Nephron progenitor cell (in vitro differentiated cells): ENCODE results near the gene LARP4B.
A peak's percentile ranks its signal among the peaks of the same experiment; 100 is the strongest.

Source experiments
- DNase-seq: peaks from one replicate; pipeline ENCODE4 v3.0.0; 2021
- H3K27ac Mint-ChIP-seq: 2 replicates; pipeline ENCODE4 v1.8.0; 2021; ENCODE audit warnings: mild to moderate bottlenecking, moderate library complexity, mixed read lengths
- H3K27me3 Mint-ChIP-seq: 2 replicates; pipeline ENCODE4 v1.8.0; 2021; ENCODE audit warnings: mild to moderate bottlenecking, low read depth, mixed read lengths; ENCODE audit not compliant: poor library complexity
- H3K36me3 Mint-ChIP-seq: 2 replicates; pipeline ENCODE4 v1.8.0; 2021; ENCODE audit warnings: low read depth, mixed read lengths
- H3K4me1 Mint-ChIP-seq: 2 replicates; pipeline ENCODE4 v1.8.0; 2021; ENCODE audit warnings: mixed read lengths
- H3K4me3 Mint-ChIP-seq: 2 replicates; pipeline ENCODE4 v1.8.0; 2021; ENCODE audit warnings: mild to moderate bottlenecking, moderate library complexity, mixed read lengths
- H3K9me3 Mint-ChIP-seq: 2 replicates; pipeline ENCODE4 v1.8.0; 2021; ENCODE audit warnings: mild to moderate bottlenecking, moderate library complexity, mixed read lengths
- TF ChIP-seq, protein P1 (sequence below): fragments of 200-600 bp; sonication (generic); IDR thresholded peaks from 2 replicates; pipeline ENCODE4 v1.5.0; 2021; ENCODE audit warnings: antibody characterized with exemption

The LARP4B gene

DNA sequence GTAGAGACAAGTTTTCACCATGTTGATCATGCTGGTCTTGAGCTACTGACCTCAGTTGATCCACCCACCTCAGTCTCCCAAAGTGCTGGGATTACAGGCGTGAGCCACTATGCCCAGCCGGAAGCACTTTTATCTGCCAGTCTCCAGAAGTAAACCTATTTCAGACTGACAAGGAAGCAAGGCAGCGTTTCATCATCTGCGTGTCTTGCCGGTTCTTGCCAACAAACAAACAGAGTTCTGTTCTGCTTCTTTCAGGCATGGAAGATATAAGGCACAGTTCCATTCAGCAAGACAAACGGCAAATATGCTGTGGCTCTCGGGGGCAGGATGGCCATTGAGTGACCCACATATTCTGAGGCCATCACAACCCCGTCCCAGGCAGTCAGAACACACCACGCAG is 15.5 kb upstream of the LARP4B start:
- Mint-ChIP-seq H3K9me3 (no peaks in the 10 kb centered on the region), H3K4me3 (no peak overlapping the region), H3K27me3 (peaks cover 68% of the 10 kb centered on the region), H3K4me1 (no peaks in the 10 kb centered on the region), H3K36me3 (no peaks in the 10 kb centered on the region), H3K27ac (no peak overlapping the region)
- no peak for DNase-seq
- TF ChIP-seq, protein P1, sequence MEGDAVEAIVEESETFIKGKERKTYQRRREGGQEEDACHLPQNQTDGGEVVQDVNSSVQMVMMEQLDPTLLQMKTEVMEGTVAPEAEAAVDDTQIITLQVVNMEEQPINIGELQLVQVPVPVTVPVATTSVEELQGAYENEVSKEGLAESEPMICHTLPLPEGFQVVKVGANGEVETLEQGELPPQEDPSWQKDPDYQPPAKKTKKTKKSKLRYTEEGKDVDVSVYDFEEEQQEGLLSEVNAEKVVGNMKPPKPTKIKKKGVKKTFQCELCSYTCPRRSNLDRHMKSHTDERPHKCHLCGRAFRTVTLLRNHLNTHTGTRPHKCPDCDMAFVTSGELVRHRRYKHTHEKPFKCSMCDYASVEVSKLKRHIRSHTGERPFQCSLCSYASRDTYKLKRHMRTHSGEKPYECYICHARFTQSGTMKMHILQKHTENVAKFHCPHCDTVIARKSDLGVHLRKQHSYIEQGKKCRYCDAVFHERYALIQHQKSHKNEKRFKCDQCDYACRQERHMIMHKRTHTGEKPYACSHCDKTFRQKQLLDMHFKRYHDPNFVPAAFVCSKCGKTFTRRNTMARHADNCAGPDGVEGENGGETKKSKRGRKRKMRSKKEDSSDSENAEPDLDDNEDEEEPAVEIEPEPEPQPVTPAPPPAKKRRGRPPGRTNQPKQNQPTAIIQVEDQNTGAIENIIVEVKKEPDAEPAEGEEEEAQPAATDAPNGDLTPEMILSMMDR, result no peak

DNA sequence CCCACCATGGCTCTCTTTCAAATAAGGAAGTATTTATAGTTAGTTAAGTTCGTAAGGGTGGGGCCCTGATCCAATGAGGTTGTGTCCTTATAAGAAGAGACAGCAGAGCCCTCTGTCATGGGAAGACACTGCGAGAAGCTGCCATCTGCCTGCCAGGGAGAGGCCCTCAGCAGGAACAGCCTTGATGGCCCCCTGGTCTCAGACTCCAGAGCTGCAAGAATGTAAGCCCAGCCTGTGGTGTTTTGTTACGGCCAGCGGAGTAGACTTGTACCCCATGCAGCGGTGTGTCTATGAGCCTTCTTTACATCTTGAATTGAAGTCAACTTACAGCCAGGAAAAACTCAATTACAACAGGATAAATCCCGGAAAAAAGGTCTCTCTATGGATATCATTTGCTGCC is 14.3 kb upstream of the LARP4B start:
- Mint-ChIP-seq H3K4me3 (no peak overlapping the region), H3K36me3 (no peaks in the 10 kb centered on the region), H3K27ac (no peak overlapping the region), H3K9me3 (no peaks in the 10 kb centered on the region), H3K4me1 (no peaks in the 10 kb centered on the region), H3K27me3 (peaks cover 59% of the 10 kb centered on the region)
- DNase-seq, result no peak
- TF ChIP-seq, protein P1, result no peak

DNA sequence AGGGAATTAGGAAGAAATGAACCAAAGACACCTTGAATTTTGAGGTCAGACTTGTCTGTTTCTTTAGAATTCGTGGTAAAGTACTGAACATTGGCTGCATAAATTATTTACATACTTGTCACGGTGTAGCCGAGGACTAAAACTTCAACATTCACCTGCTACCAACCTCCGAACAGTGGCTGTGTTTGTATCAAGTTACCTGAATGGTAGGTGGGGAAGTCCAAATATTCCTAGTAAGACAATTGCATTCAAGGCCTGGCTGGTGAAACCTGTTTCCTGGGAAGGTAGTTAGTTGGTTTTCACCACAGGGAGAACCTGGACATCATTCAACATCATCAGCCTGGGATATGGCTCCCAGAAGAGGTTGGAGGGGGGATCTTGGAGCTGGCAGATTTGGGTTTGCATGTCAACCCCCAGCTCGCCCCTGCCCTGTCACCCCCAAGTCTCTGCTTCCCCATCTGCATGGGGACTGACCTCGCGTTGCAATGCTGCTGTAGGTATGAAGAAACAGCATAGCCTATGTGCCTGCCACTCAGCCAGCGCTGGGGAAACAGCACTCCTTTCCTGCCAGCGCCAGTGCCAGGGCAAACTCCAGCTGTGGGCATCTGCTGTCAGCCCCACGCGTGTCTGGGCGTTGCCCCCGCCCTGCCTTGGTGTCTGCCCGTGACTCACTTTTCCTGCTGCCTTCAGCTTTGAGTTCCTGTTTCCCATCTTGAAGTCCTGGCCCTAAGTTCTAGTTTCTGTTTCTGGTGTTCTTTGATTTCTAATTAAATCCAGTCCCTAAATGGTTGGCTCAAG is 12.7 kb upstream of the LARP4B start:
- no peaks in the 10 kb centered on the region for H3K36me3 Mint-ChIP-seq
- H3K4me1 Mint-ChIP-seq, result peaks cover 5% of the 10 kb centered on the region
- no peak overlapping the region for H3K4me3 Mint-ChIP-seq
- H3K9me3 Mint-ChIP-seq, result no peaks in the 10 kb centered on the region
- TF ChIP-seq, protein P1, result no peak
- no peak overlapping the region for H3K27ac Mint-ChIP-seq
- DNase-seq, result no peak
- H3K27me3 Mint-ChIP-seq, result peaks cover 48% of the 10 kb centered on the region

DNA sequence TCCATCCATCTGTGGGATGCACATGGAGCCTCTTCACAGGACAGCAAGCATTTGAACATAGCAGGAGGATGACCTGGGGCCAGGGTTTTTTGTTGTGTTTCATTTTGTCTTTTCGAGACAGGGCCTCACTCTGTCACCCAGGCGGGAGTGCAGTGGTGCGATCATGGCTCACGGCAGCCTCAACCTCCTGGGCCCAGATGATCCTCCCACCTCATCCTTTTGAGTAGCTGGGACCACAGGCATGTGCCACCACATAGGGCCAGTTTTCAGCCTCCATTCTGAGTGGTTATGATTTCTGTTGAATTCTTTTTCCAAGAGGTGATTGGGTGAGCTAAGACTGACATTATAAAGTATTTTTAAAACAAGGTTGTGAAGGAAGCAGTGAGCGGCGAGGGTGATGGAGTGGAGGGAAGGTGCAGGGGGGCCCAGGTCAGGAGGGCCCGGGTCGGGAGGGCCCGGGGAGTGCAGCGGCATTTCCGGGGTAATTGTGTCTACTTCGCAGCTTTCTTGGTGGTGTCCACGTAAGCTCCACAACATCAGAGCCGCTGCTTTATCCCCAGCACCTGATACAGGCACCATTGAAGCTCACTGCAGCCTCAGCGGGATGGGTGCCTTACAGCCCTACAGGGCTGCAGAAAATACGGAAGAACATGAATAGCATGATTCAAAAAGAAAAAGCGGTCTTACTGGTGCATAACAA is 12.0 kb upstream of the LARP4B start:
- Mint-ChIP-seq H3K4me1 (peaks cover 12% of the 10 kb centered on the region), H3K36me3 (no peaks in the 10 kb centered on the region), H3K9me3 (no peaks in the 10 kb centered on the region), H3K4me3 (no peak overlapping the region), H3K27ac (no peak overlapping the region), H3K27me3 (peaks cover 50% of the 10 kb centered on the region)
- TF ChIP-seq, protein P1, result no peak
- no peak for DNase-seq

DNA sequence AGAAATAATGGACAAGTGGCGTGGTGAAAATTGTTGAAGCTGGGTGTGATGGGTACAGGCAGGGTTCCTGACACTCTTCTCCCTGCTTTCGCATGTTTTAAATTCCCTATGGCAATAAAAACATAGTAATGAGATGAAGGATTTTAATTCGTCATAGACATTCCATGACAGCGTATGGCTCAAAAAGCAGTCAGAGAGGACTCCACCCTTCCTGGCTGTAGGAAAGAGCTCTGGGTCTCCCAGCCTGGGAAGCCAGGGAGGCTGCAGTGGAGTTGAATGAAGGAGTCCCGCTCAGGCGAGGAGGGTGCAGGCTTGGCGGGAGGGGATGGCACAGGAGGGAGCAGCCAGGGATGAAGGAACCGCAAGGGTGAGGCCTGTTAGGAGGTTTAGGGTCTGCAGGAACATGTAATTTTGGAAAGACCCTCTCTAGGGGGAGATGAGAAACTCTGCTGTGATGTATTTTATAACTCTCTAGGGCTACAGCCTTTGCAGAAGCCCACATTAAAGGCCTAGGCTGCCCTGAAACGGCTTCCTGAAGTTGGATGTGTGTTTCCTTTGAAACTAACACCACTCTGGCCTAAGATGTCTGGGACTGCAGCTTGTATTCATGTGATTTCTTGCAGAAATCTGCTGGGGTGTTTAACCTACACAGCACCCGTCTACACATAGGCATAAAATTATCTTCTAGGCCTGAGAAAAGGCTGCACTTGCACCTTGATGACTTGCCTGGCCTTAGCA is 7.6 kb upstream of the LARP4B start:
- no peak for DNase-seq
- TF ChIP-seq, protein P1, result no peak
- H3K27ac Mint-ChIP-seq, result peak overlapping the region; percentile 90

More for the DNA sequence above, 7.6 kb upstream of the LARP4B start:
- H3K9me3 Mint-ChIP-seq, result no peaks in the 10 kb centered on the region
- peaks cover 22% of the 10 kb centered on the region for H3K4me1 Mint-ChIP-seq
- no peak overlapping the region for H3K4me3 Mint-ChIP-seq
- H3K27me3 Mint-ChIP-seq, result peaks cover 28% of the 10 kb centered on the region
- H3K36me3 Mint-ChIP-seq, result no peaks in the 10 kb centered on the region
